ENCODE measurements around the gene CRACDL. TPM values are rescaled to one million over a fixed set of nuclear protein-coding genes. Genes with fewer than 3 reads are reported as not detected.

Gene CRACDL
- total and polyA plus RNA-seq, 2 donors (not counting 3 experiments of a cell fraction or from before 2014, with no cell fraction given) = 0.92 to 6.3 TPM

- DNase-seq (ENCODE audit: low read depth, low spot score) (no peak), FAIRE-seq (no peak)
- H3K36me3 ChIP-seq (ENCODE audit: control insufficient read depth in 2 of 2, extremely low read depth in 1 of 2, insufficient read depth in 2 of 2, low read length in 2 of 2) = no peaks in the 10 kb centered on the region
- H3K9me1 ChIP-seq (replicated peaks; ENCODE audit: control insufficient read depth, extremely low read depth, insufficient read depth, low read length) = no peaks in the 10 kb centered on the region
- no peak overlapping the region for H3K27ac ChIP-seq (ENCODE audit: insufficient read depth, low read depth, low read length)
- ChIA-PET CTCF (interaction anchor here (0.7 kb wide), 1 partner anchor 13 kb away, joined by 3 read pairs; no protein-coding TSS in a partner anchor), POLR2A (no interaction called here)
- no TSS peak for BruUV-seq (replicated peaks)
- TF ChIP-seq POLR2A (IDR thresholded peaks at IDR 0.05; ENCODE audit: low read depth, low read length) = no peak
- TF ChIP-seq GATA2 (IDR thresholded peaks at IDR 0.05; ENCODE audit: insufficient read depth, insufficient read length, low read depth, low read length) = no peak
- dilution Hi-C loops (cut with MboI; ENCODE audit: extremely low pct_ligation_motif_present, low sequenced_read_pairs) (no loop called here), intact Hi-C loops (cut with micrococcal nuclease) (no loop called here)
- no peak overlapping the region for H2AFZ ChIP-seq (ENCODE audit: low read depth, low read length)
- peaks cover 3% of the 10 kb centered on the region for H3K9me3 ChIP-seq (replicated peaks; ENCODE audit: control insufficient read depth, insufficient read depth, low read length)
- H3K27me3 ChIP-seq (ENCODE audit: control insufficient read depth in 2 of 2, insufficient read depth in 2 of 2, low read length in 2 of 2) = no peaks in the 10 kb centered on the region
- no peak overlapping the region for H3K4me2 ChIP-seq (ENCODE audit: insufficient read depth, low read length)
- H3K9ac ChIP-seq (replicated peaks; ENCODE audit: extremely low read depth, insufficient read depth, low read length) = no peak overlapping the region
- H3K4me1 ChIP-seq (ENCODE audit: control insufficient read depth, extremely low read depth, insufficient read depth, low read length) = no peaks in the 10 kb centered on the region
- H4K20me1 ChIP-seq (replicated peaks; ENCODE audit: control insufficient read depth, extremely low read depth, insufficient read depth, low read length) = no peaks in the 10 kb centered on the region
- no peaks in the 10 kb centered on the region for H3K79me2 ChIP-seq (ENCODE audit: control insufficient read depth, insufficient read depth, low read length)
- no peak overlapping the region for H3K4me3 ChIP-seq (replicated peaks in 1 of 3; ENCODE audit: insufficient read depth in 1 of 3, low read depth in 1 of 3, low read length in 3 of 3)
Observed at GRCh38 chr2:98854682-98855081, 81.3 kb downstream of the CRACDL start.

- no TSS peak for BruUV-seq (replicated peaks)
- FAIRE-seq (no peak), DNase-seq (ENCODE audit: low read depth, low spot score) (no peak)
- Histone ChIP-seq H3K4me2 (ENCODE audit: insufficient read depth, low read length) (no peak overlapping the region), H3K9ac (replicated peaks; ENCODE audit: extremely low read depth, insufficient read depth, low read length) (no peak overlapping the region), H3K9me3 (replicated peaks; ENCODE audit: control insufficient read depth, insufficient read depth, low read length) (no peaks in the 10 kb centered on the region), H3K27ac (ENCODE audit: insufficient read depth, low read depth, low read length) (no peak overlapping the region), H3K4me1 (ENCODE audit: control insufficient read depth, extremely low read depth, insufficient read depth, low read length) (no peaks in the 10 kb centered on the region), H2AFZ (ENCODE audit: low read depth, low read length) (no peak overlapping the region), H3K9me1 (replicated peaks; ENCODE audit: control insufficient read depth, extremely low read depth, insufficient read depth, low read length) (no peaks in the 10 kb centered on the region), H3K4me3 (replicated peaks in 1 of 3; ENCODE audit: insufficient read depth in 1 of 3, low read depth in 1 of 3, low read length in 3 of 3) (no peak overlapping the region), H3K79me2 (ENCODE audit: control insufficient read depth, insufficient read depth, low read length) (no peaks in the 10 kb centered on the region), H4K20me1 (replicated peaks; ENCODE audit: control insufficient read depth, extremely low read depth, insufficient read depth, low read length) (no peaks in the 10 kb centered on the region), H3K27me3 (ENCODE audit: control insufficient read depth in 2 of 2, insufficient read depth in 2 of 2, low read length in 2 of 2) (no peaks in the 10 kb centered on the region), H3K36me3 (ENCODE audit: control insufficient read depth in 2 of 2, extremely low read depth in 1 of 2, insufficient read depth in 2 of 2, low read length in 2 of 2) (no peaks in the 10 kb centered on the region)
- ChIA-PET CTCF (interaction anchor here (1.0 kb wide), 1 partner anchor 204 kb away, joined by 3 read pairs; no protein-coding TSS in a partner anchor), POLR2A (no interaction called here)
- TF ChIP-seq POLR2AphosphoS5 (IDR thresholded peaks at IDR 0.05; ENCODE audit: insufficient read depth, low read depth, low read length) = no peak
- no peak for TF ChIP-seq GATA2 (IDR thresholded peaks at IDR 0.05; ENCODE audit: insufficient read depth, insufficient read length, low read depth, low read length)
- no peak for TF ChIP-seq MAX (IDR thresholded peaks at IDR 0.05; ENCODE audit: insufficient read depth, insufficient read length)
- no peak for TF ChIP-seq FOS (IDR thresholded peaks at IDR 0.05; ENCODE audit: borderline replicate concordance, insufficient read depth, low read length)
- TF ChIP-seq JUN (IDR thresholded peaks at IDR 0.05; ENCODE audit: borderline replicate concordance, insufficient read depth, insufficient read length, low read depth) = no peak
- TF ChIP-seq POLR2A (IDR thresholded peaks at IDR 0.05; ENCODE audit: low read depth, low read length) = no peak
- TF ChIP-seq MYC (IDR thresholded peaks at IDR 0.05; ENCODE audit: low read depth, low read length) = no peak
- no peak for TF ChIP-seq EZH2 (IDR thresholded peaks at IDR 0.05; ENCODE audit: borderline replicate concordance, low read depth, low read length, severe bottlenecking)
- no peak for TF ChIP-seq CTCF (IDR thresholded peaks at IDR 0.05; ENCODE audit: extremely low read depth in 1 of 2, insufficient read depth in 1 of 2, low read depth in 1 of 2, low read length in 2 of 2)
- dilution Hi-C loops (cut with MboI; ENCODE audit: extremely low pct_ligation_motif_present, low sequenced_read_pairs) = no loop called here
- intact Hi-C loops (cut with micrococcal nuclease) = no loop called here
Observed at GRCh38 chr2:98852932-98853331, 83.1 kb downstream of the CRACDL start.
